Cardiac muscle cell (in vitro differentiated cells and primary cell): ENCODE measurements around the gene SLC27A4. TPM values are rescaled to one million over a fixed set of nuclear protein-coding genes. Genes with fewer than 3 reads are reported as not detected.

Experiments
- DNase-seq, 2 donors: peaks; one replicate each; pipeline versions ENCODE4 v3.0.0 to v3.0.0-alpha.2; 2010 to 2017; ENCODE audit warnings: low read depth in 1 of 2, low spot score in 1 of 2
- H3K27ac ChIP-seq: fragments of 200-600 bp; sonication (generic); 2 replicates; pipeline ENCODE4 v1.5.1; 2016
- H3K27me3 ChIP-seq: fragments of 200-600 bp; sonication (generic); 2 replicates; pipeline ENCODE4 v1.6.0; 2016; ENCODE audit warnings: control low read depth
- H3K36me3 ChIP-seq: fragments of 200-600 bp; sonication (generic); 2 replicates; pipeline ENCODE4 v1.5.1; 2016; ENCODE audit warnings: control low read depth
- H3K4me1 ChIP-seq: fragments of 200-600 bp; sonication (generic); 2 replicates; pipeline ENCODE4 v1.8.1; 2017; ENCODE audit warnings: low read depth, mild to moderate bottlenecking, mixed run types
- H3K4me3 ChIP-seq: fragments of 200-600 bp; sonication (generic); 2 replicates; pipeline ENCODE4 v1.5.1; 2016; ENCODE audit warnings: mild to moderate bottlenecking
- H3K9me3 ChIP-seq: fragments of 200-600 bp; sonication (generic); 2 replicates; pipeline ENCODE4 v1.5.1; 2017; ENCODE audit warnings: low read depth, mild to moderate bottlenecking, control low read depth
- polyA plus RNA-seq: library from polyadenylated mRNA; unstranded; fragments of >200 nt; fragmentation: Nextera tagmentation; extraction: Ambion mirVana; gene quantifications from 2 replicates; pipeline ENCODE4 v1.2.1, GENCODE V29; 2016
- total RNA-seq: library from RNA; depleted of rRNA; stranded (reverse); fragments of >200 nt; gene quantifications from 2 replicates; pipeline ENCODE4 v1.2.3, GENCODE V29; 2016
- TF ChIP-seq, protein P1 (sequence below): IDR thresholded peaks from 2 replicates; pipeline ENCODE4 v1.5.1; 2012; ENCODE audit warnings: low read depth, mild to moderate bottlenecking, low read length

Gene SLC27A4
- total and polyA plus RNA-seq, 2 experiments from 2014 or later, result 16.9 to 17.8 TPM

DNA sequence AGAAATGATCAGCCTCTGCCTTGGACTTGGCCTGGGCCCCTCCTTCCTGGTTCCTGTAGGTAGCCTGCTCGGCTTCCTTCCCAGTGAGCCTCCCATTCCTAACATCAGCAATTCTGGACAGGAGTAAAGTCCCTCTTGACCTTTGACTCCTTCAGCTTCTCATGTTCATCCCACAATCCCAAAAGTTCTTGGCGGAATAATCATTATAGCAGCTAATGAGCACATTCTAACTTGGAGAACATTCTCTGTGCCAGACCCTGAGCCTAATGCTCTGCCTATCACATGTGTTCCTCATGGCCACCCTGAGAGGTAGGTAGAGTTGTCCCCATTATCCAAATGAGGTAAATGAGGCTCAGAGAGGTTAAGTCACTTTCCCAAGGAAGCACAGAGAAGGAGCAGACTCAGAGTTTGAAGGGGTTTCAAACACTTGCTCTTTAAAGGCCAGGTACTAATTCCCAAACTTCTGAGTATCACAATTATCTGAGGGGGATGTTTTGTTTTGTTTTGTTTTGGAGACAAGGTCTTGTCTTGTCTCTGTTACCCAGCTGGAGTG lies 43.0 kb upstream of the SLC27A4 start:
- H3K9me3 ChIP-seq, result no peaks in the 10 kb centered on the region
- H3K36me3 ChIP-seq, result no peaks in the 10 kb centered on the region
- no peak for DNase-seq
- TF ChIP-seq, protein P1, sequence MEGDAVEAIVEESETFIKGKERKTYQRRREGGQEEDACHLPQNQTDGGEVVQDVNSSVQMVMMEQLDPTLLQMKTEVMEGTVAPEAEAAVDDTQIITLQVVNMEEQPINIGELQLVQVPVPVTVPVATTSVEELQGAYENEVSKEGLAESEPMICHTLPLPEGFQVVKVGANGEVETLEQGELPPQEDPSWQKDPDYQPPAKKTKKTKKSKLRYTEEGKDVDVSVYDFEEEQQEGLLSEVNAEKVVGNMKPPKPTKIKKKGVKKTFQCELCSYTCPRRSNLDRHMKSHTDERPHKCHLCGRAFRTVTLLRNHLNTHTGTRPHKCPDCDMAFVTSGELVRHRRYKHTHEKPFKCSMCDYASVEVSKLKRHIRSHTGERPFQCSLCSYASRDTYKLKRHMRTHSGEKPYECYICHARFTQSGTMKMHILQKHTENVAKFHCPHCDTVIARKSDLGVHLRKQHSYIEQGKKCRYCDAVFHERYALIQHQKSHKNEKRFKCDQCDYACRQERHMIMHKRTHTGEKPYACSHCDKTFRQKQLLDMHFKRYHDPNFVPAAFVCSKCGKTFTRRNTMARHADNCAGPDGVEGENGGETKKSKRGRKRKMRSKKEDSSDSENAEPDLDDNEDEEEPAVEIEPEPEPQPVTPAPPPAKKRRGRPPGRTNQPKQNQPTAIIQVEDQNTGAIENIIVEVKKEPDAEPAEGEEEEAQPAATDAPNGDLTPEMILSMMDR, result no peak
- H3K4me3 ChIP-seq, result no peak overlapping the region
- H3K27ac ChIP-seq, result no peak overlapping the region
- no peaks in the 10 kb centered on the region for H3K4me1 ChIP-seq
- H3K27me3 ChIP-seq, result no peaks in the 10 kb centered on the region

DNA sequence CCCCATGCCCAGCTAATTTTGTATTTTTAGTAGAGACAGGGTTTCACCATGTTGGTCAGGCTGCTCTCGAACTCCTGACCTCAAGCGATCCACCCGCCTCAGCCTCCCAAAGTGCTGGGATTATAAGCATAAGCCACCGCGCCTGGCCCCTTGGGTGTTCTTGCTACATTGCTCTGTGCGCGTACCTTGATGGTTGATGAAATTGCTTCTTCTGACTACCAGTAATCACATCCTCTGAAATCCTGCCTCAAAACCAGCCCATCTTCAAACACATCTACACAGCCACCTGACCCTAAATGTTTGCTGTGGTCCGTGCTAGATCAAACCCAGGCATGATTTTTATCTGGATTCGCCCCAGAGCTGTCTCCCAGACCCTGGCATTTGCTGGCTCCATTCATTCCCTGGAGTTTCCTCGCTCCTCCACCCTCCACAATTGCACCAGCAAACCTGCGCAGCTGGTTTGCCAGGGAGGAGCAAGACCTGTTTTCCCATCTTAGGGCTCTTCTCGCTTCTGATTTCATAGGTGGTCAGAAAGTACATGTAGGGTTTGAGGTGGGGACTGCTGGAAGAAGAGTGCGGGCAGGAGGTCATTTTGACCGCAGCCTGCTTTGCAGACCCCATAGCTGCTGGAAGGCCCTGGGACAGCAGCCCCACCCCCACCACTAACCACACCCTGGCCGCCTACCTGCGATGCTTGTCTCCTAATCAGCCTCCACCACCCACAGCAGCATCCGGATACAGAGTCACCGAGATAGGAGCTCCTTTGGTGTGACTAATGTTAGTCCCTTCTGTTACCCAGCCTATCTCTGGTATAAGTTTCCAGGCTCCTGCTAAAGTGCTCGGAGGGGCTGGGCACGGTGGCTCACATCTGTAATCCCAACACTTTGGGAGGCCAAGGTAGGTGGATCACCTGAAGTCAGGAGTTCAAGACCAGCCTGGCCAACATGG lies 41.5 kb upstream of the SLC27A4 start:
- TF ChIP-seq, protein P1, result no peak
- Histone ChIP-seq H3K9me3 (no peaks in the 10 kb centered on the region), H3K27ac (no peak overlapping the region), H3K4me3 (no peak overlapping the region), H3K27me3 (no peaks in the 10 kb centered on the region), H3K36me3 (no peaks in the 10 kb centered on the region), H3K4me1 (no peaks in the 10 kb centered on the region)
- no peak for DNase-seq

DNA sequence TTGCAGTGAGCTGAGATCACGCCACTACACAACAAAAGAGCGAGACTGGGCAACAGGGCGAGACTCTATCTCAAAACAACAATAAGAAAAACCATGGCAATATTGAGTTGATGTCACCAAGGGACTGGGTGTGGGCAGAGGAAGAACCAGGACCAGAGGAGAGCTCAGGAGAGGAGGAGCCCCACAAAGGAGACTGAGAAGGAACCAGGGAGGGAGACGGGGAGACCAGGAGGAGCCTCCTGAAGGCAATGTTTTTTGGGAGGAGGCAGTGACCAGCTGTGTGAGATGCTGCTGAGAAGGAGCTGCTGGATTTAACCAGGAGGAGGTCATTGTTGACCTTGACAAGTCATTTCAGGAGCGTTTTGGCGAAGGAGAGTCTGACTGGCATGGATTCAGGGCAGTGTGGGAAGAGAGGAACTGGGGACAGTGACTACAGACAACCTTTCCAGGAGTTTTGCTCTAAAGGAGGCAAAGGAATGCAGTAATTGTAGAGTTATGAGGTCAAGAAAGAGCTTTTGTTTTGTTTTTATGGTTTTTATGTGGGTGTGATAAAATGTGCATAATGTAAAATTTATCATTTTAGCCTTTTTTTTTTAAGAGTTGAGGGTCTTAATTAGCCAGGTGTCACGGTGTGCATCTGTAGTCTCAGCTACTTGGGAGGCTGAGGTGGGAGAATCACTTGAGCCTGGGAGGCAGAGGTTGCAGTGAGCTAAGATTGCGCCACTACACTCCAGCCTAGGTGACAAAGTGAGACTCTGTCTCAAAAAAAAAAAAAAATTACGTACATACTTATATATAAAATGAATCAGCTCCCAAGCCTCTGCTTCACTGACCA lies 36.0 kb upstream of the SLC27A4 start:
- H3K27ac ChIP-seq, result no peak overlapping the region
- no peaks in the 10 kb centered on the region for H3K9me3 ChIP-seq
- no peak overlapping the region for H3K4me3 ChIP-seq
- TF ChIP-seq, protein P1, result no peak
- no peak for DNase-seq
- no peaks in the 10 kb centered on the region for H3K27me3 ChIP-seq
- H3K36me3 ChIP-seq, result peaks cover under 1% of the 10 kb centered on the region
- H3K4me1 ChIP-seq, result no peaks in the 10 kb centered on the region

DNA sequence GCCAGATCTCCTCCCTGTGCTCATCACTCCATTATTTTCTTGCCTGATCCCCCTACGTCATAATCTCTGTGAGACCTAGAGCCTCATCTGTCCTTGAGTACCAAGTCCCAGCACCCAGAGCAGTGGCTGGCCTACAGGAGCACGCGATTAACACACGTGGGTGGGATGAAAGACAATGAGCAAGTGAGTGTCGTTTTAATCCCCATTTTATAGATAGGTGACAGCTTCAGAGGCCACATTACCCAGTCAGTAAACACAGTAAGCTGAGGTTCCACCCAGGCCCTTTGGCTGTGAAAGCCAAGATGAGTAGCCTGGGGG lies 35.4 kb upstream of the SLC27A4 start:
- H3K27ac ChIP-seq, result no peak overlapping the region

DNA sequence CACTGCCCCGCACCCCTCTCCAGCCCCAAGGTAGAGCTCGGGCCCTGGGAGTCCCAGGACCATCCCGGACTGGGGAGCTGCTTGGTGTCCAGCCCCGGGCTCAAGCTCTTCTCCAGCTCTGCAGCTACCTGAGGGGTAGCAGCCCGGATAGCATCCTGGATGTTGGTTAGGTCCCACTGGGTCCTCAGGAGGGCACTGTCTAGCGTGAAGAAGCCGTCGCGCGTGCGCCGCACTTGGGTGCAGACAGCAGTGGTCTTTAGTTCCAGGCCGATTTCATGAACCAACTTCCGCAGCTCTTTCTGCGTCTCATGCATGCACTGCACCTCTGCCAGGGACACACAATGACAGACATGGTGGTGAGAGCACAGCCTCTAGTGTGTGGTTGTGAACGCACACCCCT lies 30.8 kb upstream of the SLC27A4 start:
- Histone ChIP-seq H3K9me3 (no peaks in the 10 kb centered on the region), H3K27me3 (no peaks in the 10 kb centered on the region), H3K27ac (peak overlapping the region; percentile 73), H3K4me1 (no peaks in the 10 kb centered on the region), H3K4me3 (no peak overlapping the region), H3K36me3 (peaks cover 13% of the 10 kb centered on the region)
- TF ChIP-seq, protein P1, result no peak
- no peak for DNase-seq

More for the DNA sequence above, 35.4 kb upstream of the SLC27A4 start:
- H3K4me3 ChIP-seq, result no peak overlapping the region
- no peaks in the 10 kb centered on the region for H3K4me1 ChIP-seq
- no peaks in the 10 kb centered on the region for H3K9me3 ChIP-seq
- TF ChIP-seq, protein P1, result no peak
- no peak for DNase-seq
- peaks cover 4% of the 10 kb centered on the region for H3K36me3 ChIP-seq
- no peaks in the 10 kb centered on the region for H3K27me3 ChIP-seq
